Stimulated activated CD8-positive, alpha-beta memory T cell treated with anti-CD3 and anti-CD28 coated beads, Interleukin-2, amount 100 ng/mL, for 1 hour (primary cell): ENCODE results near the gene ANP32B.

ENCODE experiments used
- DNase-seq, 2 donors: peaks; one replicate each; pipeline ENCODE4 v3.0.0-alpha.2; 2020; ENCODE audit warnings: low read depth in 2 of 2

The ANP32B gene

DNA sequence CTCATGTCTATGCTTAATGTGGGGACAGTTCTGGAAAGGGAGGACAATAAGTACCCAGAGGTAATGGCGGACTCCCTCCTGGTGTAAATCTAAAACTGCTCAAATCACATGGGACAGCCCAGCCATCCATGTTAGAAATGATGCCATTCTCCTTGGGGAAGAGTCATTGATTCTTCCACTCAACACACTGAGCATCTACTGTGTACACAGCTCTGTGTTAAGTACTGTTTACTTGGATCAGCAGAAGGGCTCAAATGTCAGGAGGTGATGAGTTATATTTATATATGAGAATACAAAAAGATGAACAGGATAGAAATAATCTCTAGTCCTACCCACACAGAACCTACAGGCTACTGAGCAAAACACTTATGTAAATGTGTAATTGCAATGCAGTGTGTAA, 41.6 kb downstream of the ANP32B start:
- DNase-seq: no peak

DNA sequence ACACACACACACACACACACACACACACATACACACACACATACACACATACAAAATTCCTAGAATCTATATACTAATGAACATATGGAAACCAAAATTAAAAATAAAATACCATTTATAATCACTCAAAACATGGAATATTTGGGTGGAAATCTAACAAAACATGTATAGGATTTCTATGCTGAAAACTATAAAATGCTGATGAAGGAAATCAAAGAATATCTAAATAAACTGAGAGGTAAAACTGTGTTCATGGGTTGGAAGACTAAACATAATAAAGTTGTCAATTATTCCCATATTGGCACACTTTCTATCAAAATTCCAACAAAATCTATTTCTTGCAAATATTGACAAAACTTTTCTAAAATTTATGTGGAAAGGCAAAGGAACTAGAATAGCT, 48.0 kb downstream of the ANP32B start:
- DNase-seq: no peak

DNA sequence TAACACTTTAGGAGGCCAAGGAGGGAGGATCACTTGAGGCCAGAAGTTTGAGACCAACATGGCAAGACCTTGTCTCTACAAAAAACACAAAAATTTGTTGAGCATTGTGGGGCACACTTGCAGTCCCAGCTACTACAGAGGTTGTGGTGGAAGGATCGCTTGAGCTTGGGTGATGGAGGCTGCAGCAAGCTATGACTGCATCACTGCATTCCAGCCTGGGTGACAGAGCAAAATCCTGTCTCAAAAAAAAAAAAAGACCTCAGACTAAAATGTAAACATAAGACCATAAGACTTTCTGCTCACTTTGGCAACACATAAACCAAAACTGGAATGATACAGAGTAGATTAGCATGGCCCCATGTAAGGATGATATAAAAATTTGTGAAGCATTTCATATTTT, 48.8 kb downstream of the ANP32B start:
- no peak for DNase-seq

DNA sequence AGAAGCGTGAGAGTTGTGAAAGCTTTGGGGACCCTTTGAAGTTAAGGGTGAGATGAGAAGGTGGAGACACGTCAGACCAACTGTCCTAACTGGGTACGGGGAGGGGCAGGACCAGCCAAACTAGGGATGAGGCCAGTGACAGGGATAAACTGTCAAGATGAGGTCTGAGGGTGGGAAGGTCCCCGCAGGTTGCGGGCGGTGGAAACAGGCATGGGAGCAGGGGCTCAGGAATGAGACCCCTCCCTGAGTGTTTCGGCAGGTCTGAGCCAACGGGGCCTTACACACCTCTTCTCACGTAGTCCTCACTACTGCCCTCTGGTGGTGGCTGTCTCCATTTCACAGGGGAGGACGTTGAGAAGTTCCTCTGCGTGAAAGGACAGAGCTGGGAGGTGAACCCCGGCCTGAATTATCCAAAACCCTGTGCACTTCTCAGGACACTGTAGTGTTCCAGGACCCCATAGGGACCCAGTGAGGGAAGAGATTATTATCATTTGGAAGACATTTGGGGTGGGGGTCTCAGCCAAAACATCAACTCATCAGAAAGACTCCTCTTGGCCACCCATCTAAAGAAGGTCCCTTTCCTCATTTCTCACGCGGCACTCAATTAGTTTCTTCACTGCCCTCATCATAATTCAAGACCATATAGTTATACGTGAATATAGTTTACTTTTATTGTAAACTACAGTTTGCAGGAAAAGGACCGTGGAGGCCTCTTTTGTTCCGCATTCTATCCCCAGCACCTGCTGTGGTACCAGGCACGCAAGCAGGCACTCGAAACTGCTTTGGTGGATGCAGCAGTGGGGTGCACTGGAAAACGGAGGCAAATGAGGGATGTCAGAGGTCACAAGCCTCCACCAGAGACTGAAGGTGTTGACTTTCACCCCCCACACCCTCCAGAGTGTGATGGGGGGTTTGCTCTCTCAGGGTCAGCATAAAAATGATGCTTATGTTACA, 51.7 kb downstream of the ANP32B start:
- peak; percentile 78 to 86 for DNase-seq

DNA sequence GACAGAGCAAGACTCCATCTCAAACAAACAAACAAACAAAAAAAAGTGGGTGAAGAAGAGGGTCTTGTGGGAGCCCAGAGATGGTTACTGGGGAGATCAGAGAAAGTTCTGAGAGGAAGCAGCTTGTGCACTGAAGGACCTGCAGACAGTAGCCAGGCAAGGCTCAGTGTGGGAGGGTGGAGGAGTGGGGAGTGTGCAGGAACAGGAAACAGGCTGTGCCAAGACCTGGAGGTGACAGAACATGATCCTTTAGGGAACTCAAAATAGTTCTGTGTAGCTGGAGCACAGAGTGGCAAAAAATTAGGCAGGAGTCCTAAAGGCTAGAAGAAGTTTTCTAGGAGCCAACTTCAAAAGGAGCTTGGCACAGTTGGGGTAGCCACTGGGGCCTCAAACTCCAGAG, 54.2 kb downstream of the ANP32B start:
- no peak for DNase-seq

DNA sequence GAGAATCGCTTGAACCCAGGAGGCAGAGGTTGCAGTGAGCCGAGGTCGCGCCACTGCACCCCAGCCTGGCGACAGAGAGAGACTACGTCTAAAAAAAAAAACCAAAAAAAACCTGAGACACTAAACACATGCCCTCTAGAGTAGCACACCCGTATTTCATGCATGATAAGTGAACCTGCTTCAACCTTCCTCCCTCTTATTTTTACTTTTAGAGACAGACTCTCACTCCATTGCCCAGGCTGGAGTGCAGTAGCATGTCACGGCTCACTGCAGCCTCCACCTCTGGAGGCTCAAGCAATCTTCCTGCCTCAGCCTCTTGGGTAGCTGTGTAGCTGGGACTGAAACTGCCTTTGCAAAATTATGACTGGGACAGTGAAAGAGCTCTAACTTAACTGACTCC, 55.8 kb downstream of the ANP32B start:
- no peak for DNase-seq

DNA sequence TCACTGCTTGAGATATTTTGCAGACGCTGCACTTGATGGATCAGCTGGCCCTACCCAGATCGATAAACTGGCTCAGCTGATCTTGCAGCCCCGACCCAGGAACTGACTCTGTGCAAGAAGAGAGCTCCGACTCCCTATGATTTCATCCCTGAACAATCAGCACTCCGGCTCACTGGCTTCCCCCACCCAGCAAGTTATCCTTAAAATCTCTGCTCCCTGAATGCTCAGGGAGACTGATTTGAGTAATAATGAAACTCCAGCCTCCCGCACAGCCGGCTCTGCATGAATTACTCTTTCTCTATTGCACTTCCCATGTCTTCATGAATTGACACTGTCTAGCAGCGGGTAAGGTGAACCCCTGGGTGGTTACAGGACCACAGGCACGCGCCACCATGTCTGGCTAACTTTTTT, 56.5 kb downstream of the ANP32B start:
- DNase-seq: no peak

DNA sequence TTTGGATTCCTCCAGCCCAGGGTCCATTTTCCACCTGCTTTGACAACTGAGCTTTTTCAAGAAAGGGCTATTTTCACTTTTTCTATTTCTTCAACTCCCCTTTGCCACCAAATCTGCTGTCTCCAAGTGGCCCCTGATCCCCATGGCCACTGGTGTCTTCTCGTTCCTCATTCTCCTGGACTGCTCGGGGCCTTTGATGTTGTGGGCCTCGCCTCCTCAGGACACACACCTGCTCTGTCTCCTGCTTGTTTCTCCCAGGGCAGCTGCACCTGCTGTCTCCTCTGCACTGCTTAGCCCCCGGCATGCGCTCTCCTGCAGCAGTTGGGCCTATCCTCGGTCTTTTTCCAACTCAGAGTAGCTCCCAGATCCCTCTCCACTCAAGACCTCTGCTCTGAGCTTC, 57.1 kb downstream of the ANP32B start:
- DNase-seq: no peak

DNA sequence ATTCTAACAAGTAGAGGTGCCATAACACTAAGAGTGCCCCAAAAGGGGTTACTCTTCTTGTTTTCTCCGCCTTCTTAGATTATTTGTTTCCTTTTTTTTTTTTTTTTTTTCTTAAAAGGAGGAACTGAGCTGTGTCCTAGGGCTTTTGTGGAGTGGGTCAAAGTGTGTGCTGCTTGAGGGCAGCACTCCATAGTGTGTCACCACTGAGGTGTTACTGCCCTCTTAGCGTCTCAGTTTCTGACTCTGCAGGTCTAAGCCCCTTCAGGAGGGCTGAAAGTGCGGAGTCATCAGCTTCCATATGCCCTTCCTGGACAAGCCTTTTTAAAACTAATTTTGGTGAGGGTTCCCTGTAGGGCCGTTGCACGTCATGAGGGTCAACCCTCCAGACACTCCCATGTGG, 60.8 kb downstream of the ANP32B start:
- no peak for DNase-seq

DNA sequence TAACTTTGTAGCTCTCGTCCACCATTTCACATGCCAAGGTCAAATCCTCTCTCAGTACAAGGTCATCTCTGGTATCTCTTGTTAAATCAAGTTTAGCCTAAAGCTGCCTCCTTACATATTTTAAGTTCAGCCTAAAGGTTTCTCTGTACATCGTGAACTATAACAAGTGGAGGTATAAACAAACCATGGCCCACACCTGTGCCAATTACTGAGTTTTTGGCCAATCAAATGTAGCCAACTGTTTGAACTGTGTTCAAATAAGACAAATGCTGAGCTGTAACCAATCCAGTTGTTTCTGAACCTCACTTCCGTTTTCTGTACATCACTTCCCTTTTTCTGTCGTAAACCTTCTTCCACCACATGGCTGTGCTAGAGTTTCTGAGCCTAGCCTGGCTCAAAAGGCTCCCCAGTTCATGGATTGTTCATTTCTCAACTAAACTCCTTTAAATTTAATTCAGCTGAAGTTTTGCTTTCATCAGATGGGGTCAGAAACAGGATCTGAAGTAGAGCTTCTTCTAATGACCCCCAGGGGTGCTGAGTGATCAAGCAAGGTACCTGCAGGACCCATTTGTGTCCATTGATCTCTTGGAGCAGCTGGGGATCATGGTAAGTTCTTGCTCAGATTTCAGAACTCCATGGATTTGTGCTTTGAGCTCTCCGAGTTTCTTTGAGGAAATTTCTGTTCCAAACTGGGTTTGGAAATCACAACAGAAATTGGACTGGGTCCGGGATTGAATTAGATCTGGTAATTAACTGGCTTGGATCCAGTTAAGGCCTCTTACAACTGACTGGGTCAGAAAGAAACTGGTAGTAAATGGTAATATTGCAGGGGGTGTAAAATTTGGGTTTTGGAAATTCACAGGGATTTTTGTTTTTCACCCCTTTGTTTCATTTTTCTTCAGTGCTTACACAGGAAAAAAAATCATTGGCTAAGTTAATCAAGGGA, 62.4 kb downstream of the ANP32B start:
- no peak for DNase-seq

DNA sequence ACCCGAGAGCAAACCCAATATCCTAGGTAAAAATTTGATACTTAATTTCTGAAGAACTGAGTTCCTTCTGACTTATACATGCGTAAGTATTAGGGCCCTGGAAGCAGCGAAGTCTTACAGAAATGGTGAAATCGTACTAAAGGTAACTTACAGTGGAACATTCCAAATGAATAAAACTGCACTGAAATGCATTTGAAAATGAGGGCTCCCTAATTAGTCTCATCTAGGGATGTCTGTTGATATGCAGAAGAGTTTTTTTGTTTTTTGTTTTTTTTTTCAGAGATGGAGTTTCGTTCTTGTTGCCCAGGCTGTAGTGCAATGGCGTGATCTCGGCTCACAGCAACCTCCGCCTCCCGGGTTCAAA, 63.0 kb downstream of the ANP32B start:
- no peak for DNase-seq

DNA sequence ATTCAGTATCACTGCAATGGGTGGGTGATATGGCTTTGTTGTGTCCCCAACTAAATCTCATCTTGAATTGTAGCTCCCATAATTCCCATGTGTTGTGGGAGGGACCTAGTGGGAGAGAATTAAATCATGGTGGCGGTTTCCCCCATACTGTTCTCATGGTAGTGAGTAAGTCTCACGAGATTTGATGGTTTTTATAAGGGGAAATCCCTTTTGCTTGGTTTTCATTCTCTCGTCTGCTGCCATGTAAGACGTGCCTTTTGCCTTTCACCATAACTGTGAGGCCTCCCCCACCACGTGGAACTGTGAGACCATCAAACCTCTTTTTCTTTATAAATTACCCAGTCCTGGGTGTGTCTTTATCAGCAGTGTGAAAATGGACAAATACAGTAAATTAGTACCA, 63.9 kb downstream of the ANP32B start:
- no peak for DNase-seq

DNA sequence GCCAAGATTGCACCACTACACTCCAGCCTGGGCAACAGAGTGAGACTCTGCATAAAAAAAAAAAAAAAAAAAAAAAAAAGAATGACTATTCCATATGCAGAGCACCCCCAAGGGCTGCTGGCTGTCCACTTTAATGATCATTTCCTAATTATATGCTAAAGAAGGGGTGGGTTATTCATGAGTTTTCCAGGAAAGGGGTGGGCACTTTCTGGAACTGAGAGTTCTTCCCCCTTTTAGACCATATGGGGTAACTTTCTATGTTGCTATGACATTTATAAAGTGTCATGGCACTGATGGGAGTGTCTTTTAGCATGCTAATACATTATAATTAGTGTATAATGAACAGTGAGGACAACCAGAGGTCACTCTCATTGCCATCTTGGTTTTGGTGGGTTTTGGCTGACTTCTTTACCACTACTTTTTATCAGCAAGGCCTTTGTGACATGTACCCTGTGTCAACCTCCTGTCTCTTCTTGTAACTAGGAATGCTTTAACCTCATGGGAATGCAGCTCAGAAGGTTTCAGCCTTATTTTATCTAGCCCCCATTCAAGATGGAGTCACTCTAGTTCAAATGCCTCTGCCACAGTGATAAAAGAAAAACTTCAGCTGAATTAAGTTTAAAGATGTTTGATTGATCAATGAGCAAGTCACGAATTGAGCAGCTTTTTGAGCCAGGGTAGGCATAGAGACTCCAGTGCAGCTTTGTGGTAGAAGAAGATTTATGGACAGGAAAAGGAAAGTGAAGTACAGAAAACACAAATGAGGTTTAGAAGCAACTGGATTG, 66.3 kb downstream of the ANP32B start:
- no peak for DNase-seq

DNA sequence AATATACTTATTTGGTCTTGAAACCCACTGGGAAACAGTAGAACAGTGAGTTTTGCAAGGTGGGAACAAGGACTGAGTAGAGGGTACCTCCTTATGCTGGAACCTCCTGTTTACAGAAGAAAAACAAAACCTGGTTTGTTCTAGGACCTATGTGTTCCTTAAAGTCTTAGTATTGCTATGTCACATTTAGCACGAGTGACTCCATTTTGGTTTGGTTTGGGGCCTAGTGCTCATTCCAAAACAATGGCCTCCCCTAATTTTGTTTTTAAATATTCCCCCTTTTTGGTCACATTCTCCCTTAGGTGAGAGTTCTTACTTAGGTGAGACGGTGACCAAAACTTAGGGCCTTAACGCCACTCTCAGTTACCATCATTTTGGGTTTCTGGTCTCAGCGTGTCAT, 67.2 kb downstream of the ANP32B start:
- DNase-seq: no peak

DNA sequence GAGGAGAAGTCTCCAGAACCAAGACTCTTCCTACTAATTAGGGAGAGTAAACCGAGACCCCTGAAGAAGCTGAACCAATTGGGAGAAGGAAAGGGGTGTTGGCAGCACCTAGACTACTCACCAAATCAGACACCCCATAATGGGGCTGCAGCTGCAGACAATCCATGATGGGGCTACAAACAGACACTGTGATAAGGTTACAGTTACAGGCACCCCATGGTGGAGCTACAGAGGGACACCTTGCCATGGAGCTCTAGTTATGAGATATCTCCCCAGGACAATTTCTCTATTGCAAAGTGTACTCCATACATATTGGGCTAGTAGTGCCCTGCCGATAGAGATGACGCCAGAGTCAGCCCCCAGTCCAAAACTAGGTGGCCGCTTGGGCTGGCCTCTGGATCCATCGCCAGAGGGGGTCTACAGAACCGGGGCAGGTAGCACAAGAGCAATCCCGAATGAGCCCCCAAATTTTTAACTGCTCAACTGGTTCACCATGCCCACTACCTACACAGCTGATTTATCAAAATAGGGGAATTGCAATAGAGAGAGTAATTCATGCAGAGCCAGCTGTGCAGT, 71.3 kb downstream of the ANP32B start:
- no peak for DNase-seq

DNA sequence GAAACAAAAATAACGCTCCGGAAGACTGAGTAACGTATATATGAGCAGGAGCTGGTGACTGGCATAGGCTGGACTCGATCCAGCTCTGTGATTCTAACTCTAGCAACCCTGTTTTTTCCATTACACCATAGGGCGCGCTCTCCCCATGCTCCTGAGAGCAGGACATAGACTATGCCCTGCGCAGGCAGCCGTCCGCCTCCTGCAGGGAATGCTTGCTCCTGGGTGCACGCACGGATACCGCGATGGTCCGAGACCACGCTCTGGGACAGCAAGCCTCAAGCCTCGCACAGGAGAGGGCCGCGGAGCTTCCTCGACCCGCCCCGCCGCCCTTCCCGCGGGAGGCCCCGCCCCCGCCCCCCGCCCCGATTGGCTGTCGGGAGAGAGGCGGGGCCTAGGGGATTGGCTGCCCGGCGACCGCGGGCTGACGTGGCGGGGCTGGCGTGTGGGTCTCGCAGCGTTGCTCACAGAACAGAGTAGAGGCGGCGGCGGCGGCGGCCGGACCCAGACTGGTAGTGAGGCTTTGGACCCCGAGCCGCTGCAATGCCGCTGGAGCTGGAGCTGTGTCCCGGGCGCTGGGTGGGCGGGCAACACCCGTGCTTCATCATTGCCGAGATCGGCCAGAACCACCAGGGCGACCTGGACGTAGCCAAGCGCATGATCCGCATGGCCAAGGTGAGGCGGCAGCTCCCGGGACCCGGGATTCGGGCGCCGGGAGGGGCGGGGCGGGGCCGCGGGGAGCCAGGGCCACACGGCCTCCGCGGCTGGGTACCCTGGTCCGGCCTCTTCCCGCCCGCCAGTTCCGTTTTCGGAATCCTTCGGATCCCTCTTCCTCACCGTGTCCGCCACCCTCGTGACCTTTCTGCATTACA, 73.4 kb downstream of the ANP32B start, which contains the start of gene NANS:
Gene NANS, plus strand, starts transcription at position 464 of the 869 bp plus-strand sequence. Its CDS starts 77 bp downstream, at position 541.
- DNase-seq: peak; percentile 85 to 86

DNA sequence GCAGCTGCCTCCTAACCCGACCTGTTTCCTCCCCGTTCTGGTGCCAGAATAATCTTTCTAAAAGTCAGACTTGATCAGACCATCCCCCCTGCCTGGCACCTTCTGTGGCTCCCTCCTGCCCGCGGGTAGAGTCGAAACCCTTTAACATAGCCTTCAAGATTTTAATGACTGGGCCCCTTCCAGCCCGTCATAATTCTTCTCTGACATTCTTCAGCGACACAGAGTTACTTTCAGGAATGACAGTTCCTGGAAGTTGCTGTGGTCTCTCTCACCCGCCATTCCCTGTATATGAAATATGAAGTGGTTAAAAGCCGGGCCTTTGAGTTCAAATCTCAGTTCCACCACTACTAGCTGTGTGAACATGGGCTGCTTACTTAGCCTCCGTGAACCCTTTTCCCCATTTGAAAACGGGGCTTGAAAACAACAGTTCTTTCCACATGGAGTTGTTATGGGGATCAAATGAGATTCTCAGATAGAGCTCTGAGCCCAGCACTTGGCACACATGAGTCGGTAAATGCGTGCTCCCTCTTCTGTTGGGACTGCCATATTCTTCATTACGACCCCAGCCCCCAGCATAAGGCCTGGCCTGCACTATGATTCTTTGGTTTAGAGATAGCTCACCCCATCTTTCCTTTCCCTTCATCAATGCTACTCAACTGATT, 74.1 kb downstream of the ANP32B start:
- peak in 1 of 2 donors; percentile 8 for DNase-seq

DNA sequence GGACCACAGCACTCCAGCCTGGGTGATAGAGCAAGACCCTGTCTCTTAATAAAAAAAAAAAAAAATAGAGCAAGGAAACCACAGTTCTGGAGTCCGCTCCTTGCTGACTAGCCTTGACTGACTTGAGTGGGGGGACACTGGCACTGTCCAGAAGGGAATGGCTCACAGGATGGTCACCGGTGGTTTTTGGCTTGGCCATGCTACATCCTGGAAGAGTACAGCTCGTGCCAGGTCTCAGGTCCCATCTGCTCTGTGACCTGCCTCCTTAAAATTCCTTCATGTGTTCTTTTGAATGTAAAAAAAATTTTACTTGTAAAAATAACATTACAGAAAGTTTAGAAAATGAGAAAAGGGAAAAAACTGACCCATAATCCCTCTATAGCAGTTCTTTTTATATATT, 79.0 kb downstream of the ANP32B start:
- no peak for DNase-seq

DNA sequence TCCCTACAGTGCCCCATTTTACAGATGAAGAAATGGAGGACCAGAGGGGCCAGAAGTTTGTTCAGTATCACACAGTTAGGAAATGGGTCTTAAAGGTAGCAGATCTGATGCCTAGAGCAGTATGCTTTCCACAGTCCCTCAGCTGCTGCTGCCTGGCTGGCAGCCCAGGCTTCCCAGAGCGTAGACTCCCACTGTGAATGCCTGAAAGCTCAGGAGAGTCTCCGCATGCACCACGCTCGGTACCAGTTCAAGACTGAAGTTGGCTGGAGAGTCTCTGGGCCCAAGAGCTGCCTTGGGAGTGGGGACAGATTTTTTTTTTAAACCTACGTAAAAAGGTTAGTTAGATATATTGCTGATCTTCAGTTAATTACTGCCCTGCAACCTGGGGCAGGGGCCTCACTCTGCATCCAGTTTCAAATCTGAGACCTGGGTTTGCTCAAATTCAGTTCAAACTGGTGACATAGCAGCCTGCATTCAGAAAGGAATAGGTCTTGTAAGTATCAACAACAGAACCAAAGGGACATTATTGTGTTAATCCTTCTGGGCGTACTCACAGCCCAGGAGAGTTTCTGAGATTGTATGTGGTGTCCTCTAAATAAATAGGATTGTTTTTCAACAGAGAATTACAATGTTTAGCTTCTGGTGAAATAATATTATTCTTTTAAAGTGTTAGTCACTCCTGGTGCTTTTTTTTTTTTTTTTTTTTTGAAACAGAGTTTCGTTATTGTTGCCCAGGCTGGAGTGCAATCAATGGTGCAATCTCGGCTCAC, 81.7 kb downstream of the ANP32B start:
- no peak for DNase-seq
